LNCaP clone FGC (cell line): ENCODE measurements around the gene CCDC106.

Experiments
- DNase-seq: peaks from one replicate; pipeline ENCODE4 v3.0.0-alpha.2; 2011; ENCODE audit warnings: low read depth
- H3K4me3 ChIP-seq: 2 replicates; pipeline ENCODE4 v1.5.1; 2011; ENCODE audit warnings: mild to moderate bottlenecking, low read depth, low read length, control low read depth
- CTCF ChIP-seq: IDR thresholded peaks from 2 replicates; pipeline ENCODE4 v1.5.1; 2012; ENCODE audit warnings: mild to moderate bottlenecking; ENCODE audit not compliant: control insufficient read depth, insufficient read depth; ENCODE audit errors: extremely low read depth

Gene CCDC106

GRCh38 chr19:55647732-55648584 lies at the start of gene CCDC106:
CCDC106 (plus strand) TSS chr19:55648212; CDS start chr19:55649047, 835 bp downstream.
- H3K4me3 ChIP-seq = peak within 1 kb of the TSS; percentile 84
- no peak for DNase-seq
- no peak for TF ChIP-seq CTCF

DNA sequence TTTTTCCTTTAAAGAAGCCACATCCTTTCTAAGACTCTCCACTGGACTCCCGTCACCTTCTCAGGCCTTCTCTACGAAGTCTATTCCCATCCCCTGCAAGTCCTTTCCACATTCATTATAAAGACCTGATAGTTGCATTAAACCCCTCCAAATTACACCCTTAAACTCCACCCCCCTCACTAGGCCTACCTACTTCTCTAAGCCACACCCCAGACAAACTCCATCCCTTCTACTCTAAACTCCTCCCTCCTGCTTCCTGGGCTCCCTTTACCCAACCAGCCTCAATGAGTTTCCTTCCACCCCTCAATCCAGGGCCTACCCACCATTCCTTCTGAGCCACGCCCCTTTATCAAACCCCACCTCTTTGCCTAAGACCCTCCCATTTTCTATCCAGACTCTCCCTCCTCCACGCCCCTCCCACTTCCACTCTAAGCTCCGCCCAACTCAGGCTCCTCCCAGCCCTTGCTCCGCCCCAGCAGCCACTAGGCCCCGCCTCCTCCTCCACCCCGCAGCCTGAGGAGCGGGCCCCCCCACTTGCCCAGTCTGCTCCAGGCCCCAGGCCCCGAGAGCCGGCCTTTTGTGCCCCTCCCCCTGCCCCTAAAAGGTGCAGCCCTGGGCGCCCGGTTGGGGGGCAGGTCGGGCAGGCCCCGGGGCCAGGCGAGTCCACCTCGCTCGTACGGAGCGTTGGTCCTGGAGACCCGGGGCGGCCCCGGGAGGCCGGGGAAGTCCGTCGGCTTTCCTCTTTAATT lies 49.1 kb upstream of the CCDC106 start:
- H3K4me3 ChIP-seq = peak overlapping the region; percentile 61
- peak; percentile 89 for DNase-seq
- no peak for TF ChIP-seq CTCF

DNA sequence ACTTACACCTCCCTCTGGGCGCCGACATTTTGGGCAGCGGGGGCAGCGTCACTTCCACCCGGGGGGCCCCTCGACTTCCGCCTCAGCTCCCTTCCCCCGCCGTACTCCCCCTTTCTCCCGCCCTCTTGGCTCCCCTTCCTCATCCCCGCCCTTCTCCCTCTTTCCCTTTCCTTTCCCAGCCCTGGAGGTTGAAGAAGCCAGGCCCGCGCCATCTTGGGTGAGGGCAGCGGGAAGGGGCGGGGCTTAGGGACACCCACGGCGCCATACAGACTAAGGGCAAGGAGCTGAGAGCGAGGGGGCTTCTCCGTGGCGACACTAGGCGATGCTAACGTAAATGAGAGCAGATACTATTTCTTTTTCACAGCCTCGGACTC lies 48.6 kb upstream of the CCDC106 start, which contains the start of gene FIZ1:
TSS of gene FIZ1 (minus strand) at position 50 of the 374 bp plus-strand sequence. CDS start 1,652 bp downstream, outside the sequence.
- peak within 1 kb of the TSS; percentile 61 for H3K4me3 ChIP-seq
- TF ChIP-seq CTCF = no peak
- DNase-seq = peak; percentile 95

- DNase-seq = peak; percentile 70
- TF ChIP-seq CTCF = no peak
- H3K4me3 ChIP-seq = peak within 1 kb of the TSS; percentile 61
Measured at GRCh38 chr19:55599842-55600661, 48.0 kb upstream of the CCDC106 start, which contains the start of gene ZNF524. ZNF524 (plus strand) TSS chr19:55600288; CDS start chr19:55602113, 1,825 bp downstream.

GRCh38 chr19:55600662-55601028 lies 47.4 kb upstream of the CCDC106 start:
- DNase-seq = no peak
- TF ChIP-seq CTCF = no peak
- H3K4me3 ChIP-seq = peak overlapping the region; percentile 61

DNA sequence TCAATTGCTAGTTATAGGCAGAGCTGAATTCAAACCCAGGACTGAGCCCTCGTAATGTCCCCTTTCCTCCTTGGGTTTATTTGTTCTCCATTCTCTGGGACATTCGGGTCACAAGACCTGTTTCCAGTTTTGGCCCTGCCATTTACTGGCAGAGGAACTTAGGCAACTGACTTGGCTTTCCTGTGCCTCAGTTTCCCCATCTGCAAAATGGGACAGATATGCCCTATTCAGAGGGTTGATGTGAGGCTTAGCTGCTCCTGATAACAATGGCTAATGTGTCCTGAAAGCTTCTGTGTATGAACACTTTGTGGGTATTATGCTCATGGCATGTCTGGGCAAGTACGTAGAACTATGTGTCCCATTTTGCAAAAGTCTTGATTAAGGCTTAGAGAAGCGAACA lies 46.9 kb upstream of the CCDC106 start:
- H3K4me3 ChIP-seq = peak overlapping the region; percentile 61
- no peak for DNase-seq
- no peak for TF ChIP-seq CTCF
